ENCODE measurements around the gene CDH9.
"Not testable (repeated sequence)": the region's sequence is repeated elsewhere in the genome, so short reads cannot be mapped to it uniquely, and the experiment has no call there.

CDH9 gene

DNA sequence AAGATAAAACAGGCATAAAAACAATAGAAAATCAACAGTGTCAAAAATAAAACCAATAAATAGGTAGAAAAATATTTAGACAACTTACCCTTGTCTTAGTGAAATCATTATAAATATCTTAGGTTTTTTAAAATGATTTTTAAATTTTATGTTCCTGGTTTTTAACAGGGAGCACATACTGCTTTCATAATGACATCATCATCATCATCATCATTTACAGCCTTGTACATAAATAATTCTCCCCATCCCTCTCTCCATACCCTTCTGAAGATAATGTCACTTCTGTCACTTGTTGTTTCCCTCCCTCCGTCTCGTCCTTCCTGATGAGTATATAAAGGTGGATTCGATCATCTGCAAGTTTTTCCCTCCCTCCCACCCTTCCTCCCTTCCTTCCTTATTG lies 56.6 kb downstream of the CDH9 start:
- H3K4me3 ChIP-seq = no peak overlapping the region

DNA sequence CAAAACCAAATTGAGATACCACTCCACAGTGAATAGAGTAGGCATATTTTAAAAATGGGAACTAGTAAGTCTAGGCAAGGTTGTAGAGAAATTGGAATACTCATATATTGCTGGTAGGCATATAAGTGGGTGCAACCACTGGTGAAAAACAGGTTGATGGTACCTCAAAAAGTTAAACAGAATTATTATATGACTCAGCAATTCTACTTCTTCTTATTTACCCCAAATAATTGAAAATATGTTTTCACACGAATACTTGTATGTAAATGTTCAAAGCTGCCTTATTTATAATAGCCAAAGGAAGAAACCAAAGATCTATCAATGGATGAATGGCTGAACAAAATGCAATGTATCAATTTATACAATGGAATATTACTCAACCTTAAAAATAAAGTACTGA lies 79.1 kb downstream of the CDH9 start:
- no peak overlapping the region for H3K4me3 ChIP-seq

More for the DNA sequence above, 56.6 kb downstream of the CDH9 start:
- no peak overlapping the region for H3K27ac ChIP-seq

DNA sequence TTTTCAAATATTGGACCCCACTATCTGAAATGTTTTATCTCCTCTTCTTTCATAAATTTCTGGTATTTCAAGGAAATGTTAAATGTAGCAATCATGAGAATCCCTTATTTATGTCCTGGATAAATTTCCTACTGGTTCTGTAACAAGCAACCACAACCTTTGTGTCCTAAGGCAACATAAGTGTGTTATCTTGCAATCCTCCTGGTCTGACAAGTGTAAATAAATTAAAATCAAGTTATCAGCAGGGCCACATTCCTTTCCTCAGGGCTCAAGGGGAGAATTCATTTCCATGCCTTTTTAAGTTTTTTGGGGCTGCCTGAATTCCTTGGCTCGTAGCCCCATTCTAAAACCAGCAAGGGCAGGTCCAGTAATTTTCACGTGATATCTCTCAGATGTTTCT lies 83.2 kb downstream of the CDH9 start:
- Histone ChIP-seq H3K27ac (no peak overlapping the region), H3K4me3 (no peak overlapping the region)

More for the DNA sequence above, 79.1 kb downstream of the CDH9 start:
- no peak overlapping the region for H3K27ac ChIP-seq

DNA sequence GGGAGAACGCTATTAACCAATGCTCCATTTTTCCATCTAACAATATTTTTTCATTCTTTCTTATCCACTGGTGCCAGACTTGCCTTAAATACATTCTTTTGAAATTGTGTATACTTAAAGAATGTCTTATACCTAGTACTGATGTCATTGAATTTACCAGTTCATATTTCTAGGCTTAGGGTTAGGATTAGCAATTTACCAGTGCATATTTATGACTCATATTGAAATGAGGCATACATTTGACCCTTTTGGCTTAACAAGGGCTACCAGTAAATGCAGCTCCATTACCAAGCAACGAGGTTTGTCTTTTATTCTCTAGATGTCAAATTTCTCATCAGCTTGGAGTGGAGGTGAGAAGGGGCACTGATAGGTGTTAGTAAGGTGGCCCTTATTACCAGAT lies 89.5 kb downstream of the CDH9 start:
- H3K4me3 ChIP-seq = no peak overlapping the region
- H3K27ac ChIP-seq = no peak overlapping the region

DNA sequence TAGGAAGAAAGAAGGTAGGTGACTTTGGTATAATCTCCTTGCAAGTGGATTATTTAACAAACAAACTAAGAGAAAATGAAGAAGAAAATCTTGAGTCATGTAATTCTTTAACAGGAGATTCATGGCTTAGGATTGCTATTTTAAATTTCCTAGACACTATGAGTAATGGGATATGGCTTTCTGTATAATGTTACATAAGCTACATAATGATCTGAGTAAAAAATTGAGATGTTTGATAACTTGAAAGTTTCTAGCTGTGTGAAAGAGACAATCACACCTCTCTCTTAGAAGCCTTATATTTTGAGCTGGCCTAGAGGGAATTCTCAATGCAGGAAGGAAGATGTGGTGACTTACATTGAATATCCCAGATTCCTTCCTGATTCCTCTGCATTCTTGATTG lies 92.5 kb downstream of the CDH9 start:
- H3K4me3 ChIP-seq = no peak overlapping the region
- no peak overlapping the region for H3K27ac ChIP-seq

DNA sequence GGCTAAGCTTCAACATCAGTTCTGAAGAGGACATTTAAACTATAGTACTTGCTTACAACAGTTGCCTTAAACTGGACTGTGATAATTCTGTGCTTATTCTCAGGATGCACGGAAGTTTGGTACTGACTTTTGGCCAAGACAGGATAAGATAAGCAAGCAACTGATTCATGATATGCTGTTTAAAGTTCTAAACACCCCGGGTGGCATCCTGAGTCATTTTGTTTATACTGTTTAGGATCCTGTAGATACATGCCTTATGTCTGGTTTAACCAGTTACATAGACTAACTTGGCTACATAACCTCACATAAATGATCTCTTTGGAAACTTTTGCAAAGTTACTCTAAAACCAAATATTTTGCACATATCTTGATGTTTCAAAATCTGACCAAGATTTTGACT lies 95.9 kb downstream of the CDH9 start:
- no peak overlapping the region for H3K4me3 ChIP-seq
- peak overlapping the region in 1 of 21 experiments; percentile 28 for H3K27ac ChIP-seq

DNA sequence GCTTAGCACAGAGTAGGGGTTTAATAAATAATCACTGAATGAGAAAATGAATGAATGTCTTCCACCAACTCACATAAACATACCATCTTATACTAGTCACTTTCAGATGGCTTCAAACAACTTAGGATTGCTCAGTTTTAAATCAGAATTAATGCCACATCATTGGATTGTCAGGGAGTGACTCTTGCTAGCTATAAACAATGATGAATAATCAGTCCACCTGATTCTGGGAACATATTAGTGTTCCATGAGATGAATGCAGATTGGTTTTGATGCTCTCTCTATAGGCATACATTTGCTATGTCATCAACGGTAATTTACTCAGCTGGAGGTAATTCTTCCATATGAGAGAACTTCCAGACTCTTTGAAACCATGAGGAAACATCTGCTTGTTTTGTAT lies 97.4 kb downstream of the CDH9 start:
- no peak overlapping the region for H3K4me3 ChIP-seq
- no peak overlapping the region for H3K27ac ChIP-seq

DNA sequence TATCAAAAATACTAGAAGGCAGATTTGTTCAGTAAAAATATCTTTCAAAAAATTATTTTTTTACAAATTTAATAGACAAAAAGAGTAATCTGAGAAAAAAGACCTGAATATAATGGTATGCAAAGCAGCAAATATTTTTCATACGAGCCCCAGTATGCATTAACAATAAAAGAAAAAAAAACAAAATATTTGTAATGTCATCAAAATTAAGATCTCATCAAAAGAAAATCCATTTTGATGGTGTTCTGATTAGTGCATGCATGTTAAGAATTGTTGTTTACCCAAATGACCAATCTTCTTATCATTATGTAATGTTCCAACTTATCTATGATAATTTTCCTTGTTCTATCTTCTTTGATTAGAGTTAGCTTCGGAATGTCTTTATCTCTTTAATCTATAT lies 106.1 kb downstream of the CDH9 start:
- Histone ChIP-seq H3K4me3 (no peak overlapping the region), H3K27ac (no peak overlapping the region)

DNA sequence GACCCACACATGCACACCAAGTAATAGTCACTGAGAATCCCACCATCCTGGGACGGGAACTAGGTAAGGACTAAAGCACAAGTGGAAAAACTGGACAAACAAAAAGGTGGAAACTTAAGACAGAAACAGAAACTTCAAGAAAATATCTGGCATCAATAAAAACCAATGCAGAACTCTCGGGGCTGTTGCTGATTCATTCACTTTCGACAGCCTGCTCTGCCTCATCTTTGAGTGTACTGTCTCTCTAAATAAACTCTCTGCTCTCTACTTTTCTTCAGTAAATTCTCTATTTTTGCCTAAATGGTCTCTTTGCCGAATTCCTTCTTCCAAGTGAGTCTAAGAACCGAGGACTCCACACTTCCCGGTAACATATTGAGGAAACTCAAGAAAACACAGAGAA lies 116.9 kb downstream of the CDH9 start:
- Histone ChIP-seq H3K4me3 (no peak overlapping the region), H3K27ac (no peak overlapping the region)

DNA sequence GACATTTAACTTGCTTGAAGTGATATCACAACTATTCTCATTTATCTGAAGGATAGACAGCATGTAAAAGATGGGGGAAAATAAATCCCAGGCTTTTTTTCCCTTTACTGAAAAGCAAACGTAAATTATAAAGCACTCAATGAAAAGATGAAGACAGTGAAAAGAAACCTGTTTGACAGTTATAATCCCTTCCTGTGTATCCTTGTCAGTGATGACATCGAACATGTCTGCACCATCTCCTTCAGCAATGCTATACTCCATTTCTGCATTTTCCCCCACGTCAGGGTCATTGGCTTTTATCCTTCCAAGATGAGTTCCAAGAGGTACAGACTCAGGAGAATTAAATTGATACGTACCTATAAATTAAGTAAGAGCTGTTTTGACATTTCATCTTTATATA lies 134.9 kb downstream of the CDH9 start:
- no peak overlapping the region for H3K27ac ChIP-seq
- no peak overlapping the region for H3K4me3 ChIP-seq

DNA sequence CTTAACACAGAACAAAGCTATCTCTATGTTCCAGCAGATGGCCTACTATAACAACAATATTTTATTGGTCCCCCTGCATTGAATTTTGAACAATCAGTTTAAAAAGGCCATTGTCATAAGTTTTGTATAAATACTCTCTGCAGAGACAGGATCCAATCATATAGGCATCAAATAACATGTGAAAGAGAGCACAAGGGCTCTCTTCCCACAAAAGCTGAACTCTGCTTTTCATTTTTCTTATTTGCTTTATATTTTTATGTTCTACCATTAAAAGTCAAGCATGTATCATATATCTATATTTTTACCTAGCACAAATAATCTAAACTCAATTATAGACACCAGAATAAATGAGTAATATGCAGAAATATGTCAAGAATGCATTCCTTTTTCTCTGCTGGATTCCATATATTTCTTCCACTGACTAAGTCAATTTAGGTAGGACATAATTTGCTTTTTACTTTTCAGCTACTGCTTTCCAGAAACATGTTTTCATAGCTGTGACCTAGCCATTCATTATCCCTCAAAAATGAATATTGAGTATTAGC lies 143.6 kb downstream of the CDH9 start:
- H3K27ac ChIP-seq = no peak overlapping the region
- no peak overlapping the region for H3K4me3 ChIP-seq

DNA sequence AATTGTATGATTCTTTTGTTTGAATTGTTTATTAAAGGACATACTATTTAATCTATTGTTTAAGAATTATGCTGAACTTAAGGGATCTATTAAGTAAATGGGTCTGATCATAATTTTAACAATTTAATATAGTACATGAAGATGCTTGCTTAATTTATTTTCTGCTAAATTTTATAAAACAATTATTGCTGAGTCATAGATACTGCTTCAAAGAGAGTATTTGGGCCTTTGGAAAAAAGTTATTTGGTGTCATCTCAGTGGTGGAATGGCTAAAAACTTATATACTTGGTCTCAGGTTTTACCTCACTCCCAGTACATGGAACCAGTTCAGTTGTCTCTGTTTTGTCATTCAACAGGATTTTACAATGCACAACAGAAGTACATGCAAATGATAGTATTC lies 145.3 kb downstream of the CDH9 start:
- no peak overlapping the region for H3K4me3 ChIP-seq
- no peak overlapping the region for H3K27ac ChIP-seq

DNA sequence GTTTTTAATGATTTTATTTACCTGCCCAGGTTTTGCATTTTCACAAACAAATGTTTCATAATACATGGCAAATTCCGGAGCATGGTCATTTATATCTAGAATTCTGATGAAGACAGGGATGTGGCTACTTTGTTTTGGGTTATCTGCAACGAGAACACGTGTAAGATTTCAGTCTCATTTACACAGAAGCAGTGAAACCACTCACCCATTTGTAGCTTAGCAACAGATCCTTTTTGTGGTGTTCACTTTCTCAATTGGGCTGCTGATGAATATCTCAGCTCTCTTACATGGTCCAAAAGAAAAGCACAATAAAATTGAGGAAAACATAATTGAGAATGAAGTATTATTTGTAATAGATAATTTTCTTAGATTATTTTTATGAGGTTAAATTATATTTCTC lies 148.6 kb downstream of the CDH9 start:
- H3K4me3 ChIP-seq = no peak overlapping the region
- H3K27ac ChIP-seq = no peak overlapping the region

DNA sequence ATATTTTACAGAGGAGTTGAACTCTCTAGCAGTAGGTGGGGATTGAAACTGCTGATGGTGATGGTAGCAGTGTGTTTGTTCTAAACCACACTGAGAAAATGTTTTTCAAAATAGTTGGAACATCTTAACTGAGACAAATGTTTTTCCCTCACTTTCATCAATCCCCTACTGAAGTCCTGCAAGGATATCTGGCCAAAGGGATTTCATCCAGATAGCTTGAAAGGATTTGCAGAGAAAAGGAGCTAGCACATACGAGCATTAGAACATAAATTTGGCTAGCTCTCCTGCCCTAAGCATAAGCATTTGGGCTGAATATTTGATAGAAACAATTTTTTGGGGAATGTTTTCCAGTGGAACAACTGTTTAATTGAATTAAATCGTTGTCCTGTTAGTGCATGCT lies 153.9 kb downstream of the CDH9 start:
- Histone ChIP-seq H3K27ac (no peak overlapping the region), H3K4me3 (no peak overlapping the region)

DNA sequence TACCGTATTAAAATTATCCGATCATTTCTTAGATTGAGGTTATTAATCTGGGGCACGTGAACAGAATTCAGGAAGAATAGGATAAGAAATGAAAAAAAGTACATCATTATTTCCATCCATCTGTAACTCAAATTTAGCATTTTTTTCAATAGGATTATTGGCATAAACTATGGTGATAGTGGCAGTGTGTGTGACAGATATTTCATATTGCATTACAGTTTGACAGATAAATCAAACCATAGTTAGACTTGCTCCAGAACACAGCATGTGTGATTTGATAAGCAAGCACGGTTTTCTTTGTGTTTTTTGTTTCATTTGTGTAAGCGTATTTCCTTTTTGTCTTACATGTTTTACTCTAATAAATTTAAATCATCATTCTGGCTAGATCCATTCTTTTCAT lies 155.0 kb downstream of the CDH9 start:
- Histone ChIP-seq H3K27ac (no peak overlapping the region), H3K4me3 (no peak overlapping the region)

DNA sequence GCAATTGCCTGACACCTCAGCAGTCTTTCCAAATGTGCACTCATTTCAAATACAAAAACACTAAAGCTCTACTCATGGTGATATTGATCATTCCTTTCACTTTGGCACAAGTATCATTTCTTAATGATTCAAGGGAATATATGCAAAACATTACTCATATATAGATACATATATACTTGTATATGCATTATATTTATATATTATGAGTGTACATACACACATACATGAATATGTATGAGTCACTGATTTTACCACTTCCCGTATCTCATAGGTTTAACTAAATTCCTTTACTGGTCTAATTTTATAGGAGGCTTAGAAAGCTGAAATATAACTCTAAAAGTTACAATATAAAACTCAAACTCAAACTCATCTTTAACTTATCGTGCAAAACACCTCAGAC lies 156.5 kb downstream of the CDH9 start:
- Histone ChIP-seq H3K27ac (no peak overlapping the region), H3K4me3 (no peak overlapping the region)

DNA sequence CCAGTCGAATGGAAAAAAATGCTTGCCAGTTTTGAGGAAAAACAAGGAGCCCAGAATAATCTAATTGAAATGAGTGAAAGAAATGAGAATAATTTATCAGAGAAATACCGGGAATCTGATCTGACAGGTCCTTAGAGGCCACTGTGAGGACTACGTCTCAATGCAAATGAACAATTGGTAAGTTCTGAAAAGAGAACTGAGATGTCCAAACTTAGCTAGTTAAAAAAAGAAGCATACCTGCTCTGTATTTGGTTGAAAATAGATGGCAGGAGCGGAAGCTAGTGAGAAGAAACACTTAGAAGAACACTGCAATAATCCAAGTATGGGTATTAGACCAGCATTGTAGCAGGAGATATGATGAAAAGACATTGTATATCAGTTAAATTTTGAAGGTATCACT lies 161.2 kb downstream of the CDH9 start:
- no peak overlapping the region for H3K27ac ChIP-seq
- no peak overlapping the region for H3K4me3 ChIP-seq

DNA sequence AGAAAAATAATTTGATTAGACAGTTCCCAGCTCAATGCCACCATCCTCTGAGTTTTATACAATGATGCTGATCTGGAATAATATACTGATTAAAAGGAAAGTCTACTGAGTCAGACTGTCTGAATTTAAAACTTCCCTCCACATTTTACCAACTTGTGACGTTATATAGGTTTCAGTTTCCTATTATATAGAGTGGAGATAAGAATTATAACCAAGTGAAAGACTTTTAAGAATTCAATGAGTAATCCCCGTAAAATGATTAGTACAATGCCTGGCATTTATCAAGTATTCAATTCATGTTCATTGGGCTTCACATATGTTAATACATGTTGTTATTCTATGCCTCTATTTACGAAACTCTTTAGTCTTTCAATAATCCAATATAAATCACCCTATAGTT lies 166.0 kb downstream of the CDH9 start:
- Histone ChIP-seq H3K4me3 (no peak overlapping the region), H3K27ac (no peak overlapping the region)

DNA sequence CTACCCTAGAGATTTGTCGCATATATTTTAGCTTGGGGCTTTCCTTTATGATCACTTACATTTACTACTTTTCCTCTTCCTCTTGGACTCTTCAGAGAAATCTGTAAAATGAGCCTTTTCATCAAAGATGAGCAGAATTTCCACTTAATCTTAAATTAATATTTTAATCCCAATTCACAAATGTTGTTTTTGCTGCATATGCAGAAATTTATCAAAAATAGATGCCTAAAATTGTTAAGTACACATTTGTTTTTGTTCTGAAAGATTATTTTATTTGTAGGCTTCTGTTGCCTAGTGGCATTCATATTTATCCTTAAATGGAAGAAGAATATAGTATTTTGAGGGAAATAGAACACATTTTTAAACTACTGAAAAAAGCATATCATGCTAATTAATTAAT lies 168.6 kb downstream of the CDH9 start:
- Histone ChIP-seq H3K4me3 (no peak overlapping the region), H3K27ac (no peak overlapping the region)

DNA sequence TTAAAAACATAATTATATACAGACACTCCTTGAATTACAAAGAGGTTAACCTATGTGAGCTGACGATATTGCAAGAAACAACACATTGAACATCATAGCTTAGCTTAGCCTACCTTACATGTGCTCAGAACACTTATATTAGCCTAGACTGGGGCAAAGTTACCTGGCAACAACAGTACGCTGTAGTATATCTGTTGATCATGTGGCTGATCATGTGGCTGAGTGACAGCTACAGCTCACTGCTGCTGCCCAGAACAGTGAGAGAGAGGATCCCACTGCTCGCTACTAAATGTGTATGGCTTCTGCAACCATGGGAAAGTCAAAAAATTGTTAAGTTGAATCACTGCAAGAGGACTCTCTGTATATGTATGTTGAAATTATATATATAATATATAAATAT lies 169.9 kb downstream of the CDH9 start:
- H3K4me3 ChIP-seq = no peak overlapping the region

DNA sequence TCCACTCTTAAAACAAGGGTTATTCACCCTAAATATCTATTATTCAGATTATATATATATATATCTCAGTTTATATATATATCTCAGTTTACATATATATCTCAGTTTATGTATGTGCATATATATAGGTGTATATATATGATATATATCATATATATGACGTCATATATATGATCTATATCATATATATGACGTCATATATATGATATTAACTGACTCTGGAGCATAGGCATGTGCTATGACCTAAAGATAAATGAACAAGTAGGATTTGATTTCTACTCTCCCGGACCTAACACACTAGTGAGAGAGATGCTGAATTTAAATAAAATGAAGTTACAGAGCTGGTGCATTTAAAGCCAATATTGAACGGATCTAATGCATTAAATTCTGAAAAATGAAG lies 174.3 kb downstream of the CDH9 start:
- no peak overlapping the region for H3K4me3 ChIP-seq
- H3K27ac ChIP-seq = no peak overlapping the region

More for the DNA sequence above, 169.9 kb downstream of the CDH9 start:
- no peak overlapping the region for H3K27ac ChIP-seq

DNA sequence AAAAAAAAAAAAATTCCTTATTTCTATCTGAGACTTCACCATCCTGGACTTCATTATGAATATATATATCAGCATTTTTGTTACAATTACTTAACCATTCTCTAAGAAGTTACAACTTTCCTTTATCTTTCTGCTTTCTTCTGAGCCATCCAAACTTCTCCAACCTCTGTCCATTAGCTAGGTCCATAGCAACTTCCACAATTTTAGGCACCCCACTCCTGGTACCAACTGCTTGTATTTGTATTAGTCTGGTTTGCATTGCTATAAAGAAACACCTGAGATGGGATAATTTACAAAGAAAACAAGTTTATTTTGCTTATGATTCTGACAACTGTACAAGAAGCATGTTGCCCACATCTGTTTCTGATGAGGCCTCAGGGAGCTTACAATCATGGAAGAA lies 182.1 kb downstream of the CDH9 start:
- Histone ChIP-seq H3K27ac (no peak overlapping the region), H3K4me3 (no peak overlapping the region)

DNA sequence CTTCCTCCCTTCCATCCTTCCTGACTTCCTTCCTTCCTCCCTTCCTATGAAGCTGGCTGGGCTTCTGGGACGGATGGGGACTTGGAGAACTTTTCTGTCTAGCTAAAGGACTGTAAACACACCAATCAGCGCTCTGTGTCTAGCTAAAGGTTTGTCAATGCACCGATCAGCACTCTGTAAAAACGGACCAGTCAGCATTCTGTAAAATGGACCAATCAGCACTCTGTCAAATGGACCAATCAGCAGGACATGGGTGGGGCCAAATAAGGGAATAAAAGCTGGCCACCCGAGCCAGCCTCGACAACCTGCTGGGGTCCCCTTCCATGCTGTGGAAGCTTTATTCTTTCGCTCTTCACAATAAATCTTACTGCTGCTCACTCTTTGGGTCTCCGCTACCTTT lies 185.9 kb downstream of the CDH9 start:
- H3K4me3 ChIP-seq, H3K27ac ChIP-seq: not testable (repeated sequence)
